IPS-20b (cell line): ENCODE data around the gene MICALL1.
A peak's percentile ranks its signal among the peaks of the same experiment; 100 is the strongest.
"Not testable (repeated sequence)": the region's sequence is repeated elsewhere in the genome, so short reads cannot be mapped to it uniquely, and the experiment has no call there.

Source experiments
- H3K27ac ChIP-seq: one replicate; pipeline ENCODE4 v1.5.1; 2013; ENCODE audit warnings: low read length
- H3K27me3 ChIP-seq: 2 replicates; pipeline ENCODE4 v1.6.1; 2013; ENCODE audit warnings: mild to moderate bottlenecking, low read length, inconsistent platforms; ENCODE audit not compliant: insufficient read depth
- H3K36me3 ChIP-seq: 2 replicates; pipeline ENCODE4 v1.6.1; 2013; ENCODE audit warnings: low read depth, mild to moderate bottlenecking, inconsistent platforms, low read length, moderate library complexity; ENCODE audit not compliant: insufficient read depth
- H3K4me1 ChIP-seq: 2 replicates; pipeline ENCODE4 v1.6.1; 2013; ENCODE audit warnings: mild to moderate bottlenecking, control low read depth, inconsistent platforms, low read length, moderate library complexity; ENCODE audit not compliant: insufficient read depth
- H3K4me3 ChIP-seq: 2 replicates; pipeline ENCODE4 v1.5.1; 2013; ENCODE audit warnings: mild to moderate bottlenecking, low read length, inconsistent platforms
- H3K9ac ChIP-seq: 2 replicates; pipeline ENCODE4 v1.6.1; 2013; ENCODE audit warnings: low read depth, mild to moderate bottlenecking, inconsistent platforms, low read length, moderate library complexity
- H3K9me3 ChIP-seq: 2 replicates; pipeline ENCODE4 v1.6.1; 2013; ENCODE audit warnings: mild to moderate bottlenecking, low read depth, low read length, inconsistent platforms; ENCODE audit not compliant: insufficient read depth

Gene MICALL1

DNA sequence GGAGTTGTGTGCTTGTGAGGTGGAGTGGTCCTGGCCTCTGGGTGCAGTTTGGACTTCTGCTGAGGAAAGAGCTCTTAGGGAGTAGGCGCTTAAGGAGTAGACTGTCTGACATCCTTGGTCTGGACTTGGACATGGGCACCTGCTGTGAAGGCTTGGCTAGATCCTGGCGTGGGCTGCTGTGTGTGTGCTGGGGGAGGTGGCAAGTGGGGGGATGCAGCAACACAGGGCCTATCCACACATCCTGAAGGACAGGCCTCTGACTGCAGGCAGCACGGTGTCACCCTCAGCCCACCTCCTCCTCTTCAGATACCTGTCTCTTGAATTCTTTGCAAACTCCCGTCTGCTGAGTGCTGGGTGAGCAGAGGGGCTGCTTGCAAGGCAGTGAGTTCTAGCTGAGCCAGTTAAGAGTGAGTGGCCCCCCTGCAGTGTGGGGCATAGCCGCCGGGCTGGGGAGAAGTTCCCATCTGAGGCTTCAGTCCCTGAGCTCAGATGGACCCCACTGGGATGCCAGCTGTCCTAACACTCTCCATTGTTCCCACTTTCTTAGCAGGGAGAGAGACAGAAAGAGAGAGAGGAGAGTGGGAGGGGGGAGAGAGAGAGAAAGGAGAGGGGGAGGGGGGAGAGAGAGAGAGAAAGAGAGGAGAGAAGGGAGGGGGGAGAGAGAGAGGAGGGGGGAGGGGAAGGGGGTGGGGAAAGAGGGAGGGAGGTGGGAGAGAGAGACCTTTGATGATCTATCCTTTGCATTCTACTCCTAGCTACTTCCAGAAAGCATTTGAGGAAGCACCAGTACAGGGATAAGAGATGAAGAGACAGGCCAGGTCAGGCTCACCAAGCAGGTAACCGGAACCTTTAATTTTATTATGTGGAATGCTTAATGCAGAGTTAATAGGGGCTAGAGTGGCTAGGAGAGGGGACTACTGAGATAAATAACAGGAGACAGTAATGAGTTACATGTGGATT is 65.7 kb downstream of the MICALL1 start:
- peaks cover 17% of the 10 kb centered on the region for H3K36me3 ChIP-seq
- peaks cover 9% of the 10 kb centered on the region; the same call in 1 of the 2 replicates for H3K4me1 ChIP-seq
- H3K9ac ChIP-seq = peak overlapping the region; percentile 39
- no peaks in the 10 kb centered on the region for H3K9me3 ChIP-seq
- peak overlapping the region; percentile 51 for H3K4me3 ChIP-seq
- H3K27me3 ChIP-seq = no peaks in the 10 kb centered on the region
- H3K27ac ChIP-seq = no peak overlapping the region

DNA sequence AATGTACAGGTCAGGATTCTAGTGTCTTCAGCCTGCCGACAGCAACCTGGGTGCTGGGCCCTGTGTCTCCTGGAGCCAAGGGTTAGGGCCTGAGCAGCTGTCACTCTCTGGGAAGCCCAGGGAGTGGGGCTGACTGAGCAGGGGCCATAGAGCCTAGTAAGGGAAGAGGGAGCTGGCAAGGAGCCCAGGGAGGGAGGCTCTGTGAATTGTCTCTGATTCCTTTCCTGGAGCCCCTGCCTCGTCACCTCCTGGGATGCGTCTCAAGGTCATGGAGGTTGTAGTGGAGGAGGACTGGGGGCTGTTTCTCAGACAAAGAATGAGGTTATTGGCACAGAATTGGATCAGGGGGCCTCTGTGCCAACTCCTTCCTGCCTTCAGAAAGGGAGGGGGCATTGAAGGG is 66.4 kb downstream of the MICALL1 start:
- Histone ChIP-seq H3K9ac (peak overlapping the region; percentile 24), H3K4me3 (no peak overlapping the region), H3K4me1 (peaks cover 9% of the 10 kb centered on the region; the same call in 1 of the 2 replicates), H3K9me3 (no peaks in the 10 kb centered on the region), H3K36me3 (peaks cover 9% of the 10 kb centered on the region), H3K27ac (no peak overlapping the region), H3K27me3 (no peaks in the 10 kb centered on the region)

DNA sequence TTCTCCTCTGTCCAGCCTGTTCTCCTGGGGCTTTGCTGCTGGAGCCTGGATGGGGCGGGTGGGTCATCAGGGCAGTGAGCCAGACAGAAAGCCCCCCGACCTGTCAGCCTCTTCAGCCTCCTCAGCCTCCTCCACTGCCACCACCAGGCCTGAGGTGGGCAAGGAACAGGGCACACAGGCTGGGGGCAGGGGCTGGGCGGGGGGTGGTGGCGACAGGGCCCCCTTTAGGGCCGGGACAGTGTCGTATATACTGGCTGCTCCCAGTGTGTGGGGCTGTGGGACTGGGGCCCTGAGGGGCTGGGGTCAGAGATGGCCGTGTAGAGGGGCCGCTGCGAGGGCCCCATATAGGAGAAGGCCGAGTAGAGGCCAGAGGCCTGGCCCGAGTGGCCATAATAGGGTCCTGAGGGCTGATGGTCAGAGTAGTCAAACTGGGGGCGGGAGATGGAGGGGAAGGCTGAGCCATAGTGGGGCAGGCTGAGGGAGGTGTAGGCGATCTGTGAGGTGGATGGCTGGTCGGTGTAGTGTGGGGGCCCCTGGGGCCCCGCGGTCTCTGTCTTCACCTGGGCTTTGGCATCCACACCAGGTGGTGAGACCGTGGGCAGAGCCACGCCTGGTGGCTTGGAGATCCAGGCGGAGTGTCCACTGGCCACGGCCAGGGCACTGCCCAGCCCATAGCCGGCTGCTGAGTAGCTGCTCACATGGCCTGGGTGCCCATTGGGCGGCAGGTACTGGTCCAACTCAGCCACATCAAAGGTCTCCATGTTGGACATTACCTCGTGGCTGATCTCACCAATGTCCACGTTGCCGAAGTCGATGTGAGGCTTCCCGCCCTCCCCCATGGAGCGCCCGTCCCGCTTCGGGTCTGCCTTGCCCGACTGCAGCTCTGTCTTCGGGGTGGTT is 67.4 kb downstream of the MICALL1 start:
- no peak overlapping the region for H3K9ac ChIP-seq
- peaks cover 9% of the 10 kb centered on the region; the same call in 1 of the 2 replicates for H3K4me1 ChIP-seq
- H3K9me3 ChIP-seq = no peaks in the 10 kb centered on the region
- 0 out of 2 replicates have a peak, but pooled peaks cover 4% of the 10 kb centered on the region for H3K36me3 ChIP-seq
- H3K27ac ChIP-seq = no peak overlapping the region
- no peaks in the 10 kb centered on the region for H3K27me3 ChIP-seq
- H3K4me3 ChIP-seq = no peak overlapping the region

DNA sequence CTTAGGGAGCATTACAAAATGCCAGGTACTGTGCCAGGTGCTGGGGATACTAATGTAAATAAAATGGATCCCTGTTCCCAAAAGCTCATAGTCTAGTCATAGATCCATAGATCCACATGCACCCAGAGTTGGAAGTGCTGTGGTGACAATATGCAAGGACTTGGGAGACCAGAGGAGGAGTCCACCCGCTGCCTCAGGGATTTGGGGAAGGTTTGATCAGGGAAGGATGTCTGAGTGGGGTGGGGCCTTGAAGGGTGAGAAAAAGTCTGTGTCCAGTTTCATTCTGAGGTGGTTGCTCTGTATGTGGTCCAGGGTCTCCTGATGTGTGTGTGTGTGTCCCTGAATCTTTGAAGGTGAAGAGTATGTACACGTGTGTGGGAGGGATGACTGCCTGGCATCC is 69.1 kb downstream of the MICALL1 start:
- H3K36me3 ChIP-seq = no peaks in the 10 kb centered on the region
- H3K4me3 ChIP-seq = no peak overlapping the region
- H3K9me3 ChIP-seq = no peaks in the 10 kb centered on the region
- no peak overlapping the region for H3K27ac ChIP-seq
- H3K9ac ChIP-seq = no peak overlapping the region
- no peaks in the 10 kb centered on the region for H3K27me3 ChIP-seq
- H3K4me1 ChIP-seq = peaks cover 9% of the 10 kb centered on the region; the same call in 1 of the 2 replicates

DNA sequence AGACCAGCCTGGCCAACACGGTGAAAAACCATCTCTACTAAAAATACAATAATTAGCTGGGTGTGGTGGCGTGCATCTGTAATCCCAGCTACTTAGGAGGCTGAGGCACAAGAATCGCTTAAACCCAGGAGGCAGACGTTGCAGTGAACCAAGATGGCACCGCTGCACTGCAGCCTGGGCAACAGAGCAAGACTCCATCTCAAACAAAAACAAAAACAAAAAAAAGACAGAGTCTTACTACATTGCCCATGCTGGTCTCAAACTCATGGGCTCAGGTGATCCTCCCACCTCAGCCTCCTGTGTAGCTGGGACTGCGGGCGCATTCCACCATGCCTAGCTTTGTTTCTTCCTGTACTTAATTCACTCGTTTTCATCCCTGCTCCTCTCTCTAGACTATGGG is 69.9 kb downstream of the MICALL1 start:
- not testable (repeated sequence) for H3K36me3 ChIP-seq, H3K9ac ChIP-seq

DNA sequence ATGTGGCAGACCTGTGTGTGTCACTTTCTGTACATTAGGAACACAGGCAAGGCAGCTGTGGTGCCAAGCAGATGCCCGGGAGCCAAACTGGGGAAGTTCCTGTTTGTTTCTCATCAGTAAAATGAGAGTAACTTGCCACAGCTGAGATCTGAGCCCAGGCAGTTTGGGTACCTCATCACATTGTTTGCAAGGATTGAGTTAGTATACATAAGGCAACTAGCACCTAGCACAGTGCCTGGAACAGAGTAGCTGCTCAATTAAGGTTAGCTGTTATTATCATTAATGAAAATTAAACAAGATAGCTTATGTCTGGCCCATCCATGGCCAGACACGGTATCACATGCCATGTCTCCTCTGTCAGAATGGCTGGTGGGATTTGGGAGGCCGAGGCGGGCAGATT is 70.5 kb downstream of the MICALL1 start:
- H3K27ac ChIP-seq = no peak overlapping the region
- H3K9me3 ChIP-seq = no peaks in the 10 kb centered on the region
- H3K9ac ChIP-seq = no peak overlapping the region
- no peaks in the 10 kb centered on the region for H3K27me3 ChIP-seq
- H3K4me3 ChIP-seq = no peak overlapping the region
- no peaks in the 10 kb centered on the region for H3K36me3 ChIP-seq
- peaks cover 6% of the 10 kb centered on the region; the same call in 1 of the 2 replicates for H3K4me1 ChIP-seq

More for the DNA sequence above, 69.9 kb downstream of the MICALL1 start:
- H3K9me3 ChIP-seq, H3K4me3 ChIP-seq, H3K27ac ChIP-seq, H3K4me1 ChIP-seq, H3K27me3 ChIP-seq: not testable (repeated sequence)

DNA sequence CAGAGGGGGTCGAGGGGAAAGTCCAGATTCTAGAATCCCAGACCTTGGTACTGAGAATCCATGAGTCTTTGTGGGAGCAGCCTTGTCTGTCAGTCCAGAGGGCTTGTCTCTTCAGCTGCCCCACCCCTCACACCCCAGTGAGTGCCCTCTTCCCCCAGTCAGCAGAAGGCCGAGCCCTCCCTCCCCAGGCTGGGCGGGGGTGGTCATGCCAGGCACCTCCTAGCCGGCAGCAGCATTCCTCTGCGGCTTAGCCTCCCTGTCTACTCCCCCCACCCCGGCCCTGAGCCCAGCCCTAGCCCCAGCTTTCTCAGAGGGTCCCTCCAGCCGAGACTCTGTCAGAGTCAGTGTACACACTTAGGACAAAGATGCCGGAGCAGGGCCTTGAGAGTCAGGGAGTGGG is 73.7 kb downstream of the MICALL1 start:
- H3K27ac ChIP-seq = no peak overlapping the region
- no peak overlapping the region for H3K9ac ChIP-seq
- no peaks in the 10 kb centered on the region for H3K36me3 ChIP-seq
- peaks cover 4% of the 10 kb centered on the region; the same call in 1 of the 2 replicates for H3K4me1 ChIP-seq
- H3K4me3 ChIP-seq = no peak overlapping the region
- no peaks in the 10 kb centered on the region for H3K9me3 ChIP-seq
- H3K27me3 ChIP-seq = peaks cover 30% of the 10 kb centered on the region

DNA sequence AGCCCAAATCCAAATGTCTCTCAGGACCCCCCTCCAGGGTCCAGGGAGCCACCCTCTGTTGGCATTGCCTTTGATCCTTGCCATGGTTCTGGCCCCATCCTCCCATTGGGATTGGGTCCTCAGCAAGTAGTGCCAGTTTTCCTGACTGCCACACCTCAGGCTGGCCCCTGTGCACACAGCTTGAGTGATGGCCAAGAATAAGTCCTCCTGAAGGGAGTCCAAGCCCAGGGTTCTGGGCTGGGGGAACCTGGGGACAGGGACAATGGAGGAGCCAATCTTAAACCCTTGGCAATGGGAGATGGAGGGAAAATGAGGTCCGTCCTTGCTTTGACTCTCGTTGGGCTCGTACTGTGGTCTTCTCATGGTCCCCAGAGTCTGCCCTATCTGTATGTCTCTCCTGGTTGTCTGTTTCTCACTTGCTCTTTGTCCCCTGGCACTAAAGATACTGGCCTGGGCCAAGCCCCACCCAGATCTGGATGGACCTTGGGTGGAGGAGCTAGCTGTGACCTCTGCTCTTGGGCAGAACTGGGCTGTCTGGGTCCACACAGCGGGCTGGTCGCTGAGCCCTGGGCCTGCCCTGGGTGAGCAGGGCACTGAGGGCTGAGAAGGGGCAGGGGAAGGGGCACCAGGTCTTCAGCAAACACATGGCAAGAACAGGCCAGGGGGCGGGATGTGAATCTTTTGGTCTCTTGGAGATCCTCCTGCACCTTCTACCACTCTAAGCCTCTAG is 75.3 kb downstream of the MICALL1 start:
- no peak overlapping the region for H3K9ac ChIP-seq
- H3K27ac ChIP-seq = no peak overlapping the region
- no peak overlapping the region for H3K4me3 ChIP-seq
- H3K9me3 ChIP-seq = no peaks in the 10 kb centered on the region
- peaks cover 4% of the 10 kb centered on the region; the same call in 1 of the 2 replicates for H3K4me1 ChIP-seq
- no peaks in the 10 kb centered on the region for H3K36me3 ChIP-seq
- H3K27me3 ChIP-seq = peaks cover 39% of the 10 kb centered on the region

DNA sequence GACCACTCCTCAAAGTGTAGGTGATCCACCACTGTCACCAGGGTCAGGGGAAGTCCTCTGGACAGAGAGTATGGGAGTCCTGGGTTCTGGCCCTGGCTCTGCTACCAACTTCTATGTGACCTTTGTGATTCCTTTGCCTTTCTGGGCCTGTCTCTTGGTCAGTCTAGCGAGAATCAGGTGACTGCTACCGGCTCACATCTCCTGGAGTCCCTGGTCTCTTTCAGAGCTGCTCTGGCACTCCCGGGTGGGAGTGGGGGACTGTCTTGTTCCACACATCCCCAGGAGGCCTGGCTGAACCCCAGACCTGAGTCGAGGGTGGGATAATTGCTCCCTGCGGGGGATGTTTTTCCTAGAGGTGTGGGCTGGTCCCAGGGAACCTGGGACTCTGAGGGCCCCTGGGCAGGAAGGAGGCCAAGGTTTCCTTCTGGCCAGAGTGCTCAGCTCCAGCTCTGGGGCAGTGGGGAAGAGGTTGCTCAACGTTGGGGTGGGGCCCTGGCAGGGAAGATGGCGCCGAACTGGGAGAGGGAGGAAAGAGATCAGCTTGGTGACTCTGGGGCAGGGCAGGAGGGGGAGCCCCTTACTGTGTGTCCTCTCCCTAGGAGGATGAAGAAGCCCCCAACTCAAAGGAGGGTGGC is 76.2 kb downstream of the MICALL1 start:
- H3K4me1 ChIP-seq = peaks cover 4% of the 10 kb centered on the region; the same call in 1 of the 2 replicates
- H3K9me3 ChIP-seq = no peaks in the 10 kb centered on the region
- H3K27ac ChIP-seq = no peak overlapping the region
- H3K27me3 ChIP-seq = peaks cover 39% of the 10 kb centered on the region
- H3K9ac ChIP-seq = no peak overlapping the region
- no peak overlapping the region for H3K4me3 ChIP-seq
- H3K36me3 ChIP-seq = no peaks in the 10 kb centered on the region

DNA sequence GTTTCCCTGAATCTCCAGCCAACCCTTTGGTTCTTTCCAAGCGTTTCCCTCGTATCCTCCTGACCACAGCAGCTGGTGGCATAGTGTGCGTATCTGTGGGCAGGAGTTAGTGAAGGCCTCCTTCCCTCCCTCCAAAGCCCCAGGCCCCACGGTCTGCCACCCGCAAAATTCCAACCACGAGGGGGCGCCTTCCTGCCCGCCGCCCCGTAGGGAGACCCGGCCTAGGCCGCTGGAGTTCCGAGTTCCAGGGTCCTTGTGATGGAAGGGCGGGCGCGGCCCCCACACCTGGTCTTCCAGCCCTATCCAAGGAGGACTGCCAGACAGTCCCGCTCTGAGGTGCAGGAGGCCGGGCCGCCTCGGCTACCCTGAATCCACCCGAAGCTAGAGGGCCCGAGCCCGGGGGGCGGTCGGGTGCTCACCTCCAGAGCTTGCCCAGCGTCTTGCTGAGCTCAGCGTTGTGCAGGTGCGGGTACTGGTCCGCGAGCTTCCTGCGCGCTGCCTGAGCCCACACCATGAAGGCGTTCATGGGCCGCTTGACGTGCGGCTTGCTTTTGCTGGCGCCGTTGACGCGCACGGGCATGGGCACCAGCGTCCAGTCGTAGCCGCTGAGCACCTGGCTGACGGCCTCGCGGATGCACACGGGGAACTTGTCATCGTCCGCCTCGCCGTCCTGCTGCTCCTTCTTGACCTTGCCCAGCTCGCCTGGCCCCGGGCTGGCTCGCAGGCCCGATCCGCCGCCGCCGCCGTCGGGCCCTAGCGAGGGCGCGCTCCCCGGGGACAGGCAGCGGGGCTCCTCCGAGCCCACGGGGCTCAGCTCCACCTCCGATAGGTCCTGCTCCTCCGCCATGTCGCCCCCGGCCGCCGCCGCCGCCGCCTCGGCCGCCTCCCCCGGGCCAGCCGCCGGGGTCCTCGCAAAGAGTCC is 77.1 kb downstream of the MICALL1 start:
- peaks cover 39% of the 10 kb centered on the region for H3K27me3 ChIP-seq
- H3K27ac ChIP-seq = no peak overlapping the region
- H3K9ac ChIP-seq = no peak overlapping the region
- H3K36me3 ChIP-seq = no peaks in the 10 kb centered on the region
- peaks cover 4% of the 10 kb centered on the region; the same call in 1 of the 2 replicates for H3K4me1 ChIP-seq
- H3K9me3 ChIP-seq = no peaks in the 10 kb centered on the region
- peak overlapping the region; percentile 59 for H3K4me3 ChIP-seq
